ENCODE results near the gene FHIP1A.
"Not testable (repeated sequence)": the region's sequence is repeated elsewhere in the genome, so short reads cannot be mapped to it uniquely, and the experiment has no call there.

The FHIP1A gene

DNA sequence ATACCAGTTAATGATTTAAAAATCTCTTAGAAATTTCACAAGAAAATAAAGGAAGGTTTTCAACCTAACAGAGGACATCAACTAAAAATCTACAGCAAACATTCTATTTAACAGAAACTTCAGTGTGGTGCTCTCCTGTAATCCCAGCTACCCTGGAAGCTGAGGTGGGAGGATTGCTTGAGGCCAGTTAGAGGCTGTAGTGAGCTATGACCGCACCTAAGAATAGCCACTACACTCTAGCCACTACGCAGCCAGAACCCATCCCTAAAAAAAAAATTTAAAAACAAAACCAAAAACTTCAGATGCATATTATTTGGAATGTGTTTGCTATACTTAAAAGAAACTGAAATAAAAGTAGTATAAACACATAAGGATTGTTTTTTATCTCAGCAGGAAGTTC is 7.2 kb upstream of the FHIP1A start:
- Histone ChIP-seq H3K27ac (ENCODE audit: low read length) (no peak overlapping the region), H4K20me1 (ENCODE audit: insufficient read depth, low read length) (no peaks in the 10 kb centered on the region), H3K9ac (ENCODE audit: low read length) (no peak overlapping the region), H3K9me3 (replicated peaks; ENCODE audit: insufficient read depth, low read length) (no peaks in the 10 kb centered on the region), H3K4me3 (ENCODE audit: low read length) (no peak overlapping the region), H3F3A (ENCODE audit: insufficient read depth, low read length) (peaks cover 2% of the 10 kb centered on the region; the same call in 1 of the 2 replicates), H2AFZ (ENCODE audit: low read length) (no peak overlapping the region), H3K4me1 (ENCODE audit: low read length) (peaks cover 2% of the 10 kb centered on the region; the same call in 1 of the 2 replicates), H3K9me2 (replicated peaks; ENCODE audit: insufficient read depth, low read length) (no peaks in the 10 kb centered on the region), H3K4me2 (ENCODE audit: low read depth, low read length) (no peak overlapping the region), H3K36me3 (replicated peaks; ENCODE audit: insufficient read depth, low read length) (no peaks in the 10 kb centered on the region), H3K27me3 (replicated peaks; ENCODE audit: insufficient read depth, low read length) (peaks cover 14% of the 10 kb centered on the region), H3K79me2 (ENCODE audit: low read length) (no peaks in the 10 kb centered on the region)
- no peak for DNase-seq
- TF ChIP-seq EZH2 (optimal IDR thresholded peaks at IDR 0.05; ENCODE audit: low read depth, low read length) = no peak
- TF ChIP-seq EZH2phosphoT487 (IDR thresholded peaks at IDR 0.05; ENCODE audit: low read length) = no peak

- Histone ChIP-seq H3K27ac (ENCODE audit: low read length) (no peak overlapping the region), H3F3A (ENCODE audit: insufficient read depth, low read length) (peaks cover 8% of the 10 kb centered on the region), H3K9ac (ENCODE audit: low read length) (no peak overlapping the region), H3K79me2 (ENCODE audit: low read length) (no peaks in the 10 kb centered on the region), H3K27me3 (replicated peaks; ENCODE audit: insufficient read depth, low read length) (peaks cover 14% of the 10 kb centered on the region), H3K4me3 (ENCODE audit: low read length) (no peak overlapping the region), H3K36me3 (replicated peaks; ENCODE audit: insufficient read depth, low read length) (no peaks in the 10 kb centered on the region), H3K4me1 (ENCODE audit: low read length) (peaks cover 7% of the 10 kb centered on the region), H3K9me2 (replicated peaks; ENCODE audit: insufficient read depth, low read length) (no peaks in the 10 kb centered on the region), H2AFZ (ENCODE audit: low read length) (no peak overlapping the region), H3K9me3 (replicated peaks; ENCODE audit: insufficient read depth, low read length) (no peaks in the 10 kb centered on the region), H4K20me1 (ENCODE audit: insufficient read depth, low read length) (0 out of 2 replicates have a peak, but pooled peaks cover 2% of the 10 kb centered on the region), H3K4me2 (ENCODE audit: low read depth, low read length) (no peak overlapping the region)
- TF ChIP-seq EZH2phosphoT487 (IDR thresholded peaks at IDR 0.05; ENCODE audit: low read length) (no peak), CTCF (IDR thresholded peaks at IDR 0.05; ENCODE audit: low read length) (no peak), EZH2 (optimal IDR thresholded peaks at IDR 0.05; ENCODE audit: low read depth, low read length) (no peak)
- DNase-seq = no peak
Measured at GRCh38 chr4:151402145-151402865, 6.7 kb upstream of the FHIP1A start.

GRCh38 chr4:151403656-151404055 is 5.3 kb upstream of the FHIP1A start:
- Histone ChIP-seq H3K27ac (ENCODE audit: low read length) (no peak overlapping the region), H3F3A (ENCODE audit: insufficient read depth, low read length) (peaks cover 21% of the 10 kb centered on the region), H2AFZ (ENCODE audit: low read length) (no peak overlapping the region), H3K4me1 (ENCODE audit: low read length) (peaks cover 14% of the 10 kb centered on the region), H3K9me3 (replicated peaks; ENCODE audit: insufficient read depth, low read length) (no peaks in the 10 kb centered on the region), H3K4me3 (ENCODE audit: low read length) (no peak overlapping the region), H3K9ac (ENCODE audit: low read length) (no peak overlapping the region), H3K27me3 (replicated peaks; ENCODE audit: insufficient read depth, low read length) (peaks cover 14% of the 10 kb centered on the region), H3K36me3 (replicated peaks; ENCODE audit: insufficient read depth, low read length) (no peaks in the 10 kb centered on the region), H3K9me2 (replicated peaks; ENCODE audit: insufficient read depth, low read length) (no peaks in the 10 kb centered on the region), H4K20me1 (ENCODE audit: insufficient read depth, low read length) (0 out of 2 replicates have a peak, but pooled peaks cover 4% of the 10 kb centered on the region), H3K79me2 (ENCODE audit: low read length) (no peaks in the 10 kb centered on the region), H3K4me2 (ENCODE audit: low read depth, low read length) (no peak overlapping the region)
- TF ChIP-seq EZH2 (optimal IDR thresholded peaks at IDR 0.05; ENCODE audit: low read depth, low read length) (no peak), CTCF (IDR thresholded peaks at IDR 0.05; ENCODE audit: low read length) (no peak), EZH2phosphoT487 (IDR thresholded peaks at IDR 0.05; ENCODE audit: low read length) (no peak)
- no peak for DNase-seq

DNA sequence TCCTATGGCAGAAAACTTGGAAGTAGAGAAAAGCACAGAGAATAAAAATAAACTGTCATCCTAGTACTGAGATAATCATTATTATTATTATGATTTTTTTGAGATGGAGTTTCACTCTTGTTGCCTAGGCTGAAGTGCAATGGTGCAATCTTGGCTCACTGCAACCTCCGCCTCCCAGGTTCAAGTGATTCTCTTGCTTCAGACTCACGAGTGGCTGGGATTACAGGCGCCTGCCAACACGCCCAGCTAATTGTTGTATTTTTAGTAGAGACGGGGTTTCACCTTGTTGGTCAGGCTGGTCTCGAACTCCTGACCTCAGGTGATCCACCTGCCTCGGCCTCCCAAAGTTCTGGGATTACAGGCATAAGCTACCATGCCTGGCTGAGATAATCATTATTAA is 4.2 kb upstream of the FHIP1A start:
- H4K20me1 ChIP-seq (ENCODE audit: insufficient read depth, low read length); H3K36me3 ChIP-seq (replicated peaks; ENCODE audit: insufficient read depth, low read length); H2AFZ ChIP-seq (ENCODE audit: low read length); H3K4me2 ChIP-seq (ENCODE audit: low read depth, low read length); H3K27ac ChIP-seq (ENCODE audit: low read length); H3K9me2 ChIP-seq (replicated peaks; ENCODE audit: insufficient read depth, low read length); DNase-seq; H3K79me2 ChIP-seq (ENCODE audit: low read length); H3K9ac ChIP-seq (ENCODE audit: low read length); H3K9me3 ChIP-seq (replicated peaks; ENCODE audit: insufficient read depth, low read length); H3K4me3 ChIP-seq (ENCODE audit: low read length): not testable (repeated sequence)
- H3K4me1 ChIP-seq (ENCODE audit: low read length) = peaks cover 14% of the 10 kb centered on the region
- H3K27me3 ChIP-seq (replicated peaks; ENCODE audit: insufficient read depth, low read length) = peaks cover 21% of the 10 kb centered on the region
- peaks cover 22% of the 10 kb centered on the region for H3F3A ChIP-seq (ENCODE audit: insufficient read depth, low read length)

Data from MM.1S (cell line).